ENCODE measurements around the gene MPPED2.

MPPED2 gene

GRCh38 chr11:30573951-30574350 lies 12.2 kb downstream of the MPPED2 start:
- Histone ChIP-seq H3K27me3 (no peaks in the 10 kb centered on the region), H3K4me3 (no peak overlapping the region), H3K9me3 (no peaks in the 10 kb centered on the region), H3K27ac (no peak overlapping the region), H3K36me3 (no peaks in the 10 kb centered on the region), H3K4me1 (peaks cover 0 to 8% (median 0%) of the 10 kb centered on the region in 4 donors)
- intact Hi-C loops (cut with DNase I; ENCODE audit: low total_unique reads), result no loop called here
- TF ChIP-seq, protein P1, sequence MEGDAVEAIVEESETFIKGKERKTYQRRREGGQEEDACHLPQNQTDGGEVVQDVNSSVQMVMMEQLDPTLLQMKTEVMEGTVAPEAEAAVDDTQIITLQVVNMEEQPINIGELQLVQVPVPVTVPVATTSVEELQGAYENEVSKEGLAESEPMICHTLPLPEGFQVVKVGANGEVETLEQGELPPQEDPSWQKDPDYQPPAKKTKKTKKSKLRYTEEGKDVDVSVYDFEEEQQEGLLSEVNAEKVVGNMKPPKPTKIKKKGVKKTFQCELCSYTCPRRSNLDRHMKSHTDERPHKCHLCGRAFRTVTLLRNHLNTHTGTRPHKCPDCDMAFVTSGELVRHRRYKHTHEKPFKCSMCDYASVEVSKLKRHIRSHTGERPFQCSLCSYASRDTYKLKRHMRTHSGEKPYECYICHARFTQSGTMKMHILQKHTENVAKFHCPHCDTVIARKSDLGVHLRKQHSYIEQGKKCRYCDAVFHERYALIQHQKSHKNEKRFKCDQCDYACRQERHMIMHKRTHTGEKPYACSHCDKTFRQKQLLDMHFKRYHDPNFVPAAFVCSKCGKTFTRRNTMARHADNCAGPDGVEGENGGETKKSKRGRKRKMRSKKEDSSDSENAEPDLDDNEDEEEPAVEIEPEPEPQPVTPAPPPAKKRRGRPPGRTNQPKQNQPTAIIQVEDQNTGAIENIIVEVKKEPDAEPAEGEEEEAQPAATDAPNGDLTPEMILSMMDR (IDR thresholded peaks at IDR 0.05), result no peak
- no peak for DNase-seq

- peaks cover 0 to 14% (median 3%) of the 10 kb centered on the region in 4 donors for H3K4me1 ChIP-seq
- H3K27me3 ChIP-seq, result no peaks in the 10 kb centered on the region
- TF ChIP-seq, protein P1 (IDR thresholded peaks at IDR 0.05), result no peak
- H3K9me3 ChIP-seq, result no peaks in the 10 kb centered on the region
- intact Hi-C loops (cut with DNase I; ENCODE audit: low total_unique reads), result no loop called here
- H3K27ac ChIP-seq, result no peak overlapping the region
- H3K36me3 ChIP-seq, result no peaks in the 10 kb centered on the region
- no peak overlapping the region for H3K4me3 ChIP-seq
- DNase-seq, result no peak
Measured at GRCh38 chr11:30568931-30569330, 17.2 kb downstream of the MPPED2 start.

DNA sequence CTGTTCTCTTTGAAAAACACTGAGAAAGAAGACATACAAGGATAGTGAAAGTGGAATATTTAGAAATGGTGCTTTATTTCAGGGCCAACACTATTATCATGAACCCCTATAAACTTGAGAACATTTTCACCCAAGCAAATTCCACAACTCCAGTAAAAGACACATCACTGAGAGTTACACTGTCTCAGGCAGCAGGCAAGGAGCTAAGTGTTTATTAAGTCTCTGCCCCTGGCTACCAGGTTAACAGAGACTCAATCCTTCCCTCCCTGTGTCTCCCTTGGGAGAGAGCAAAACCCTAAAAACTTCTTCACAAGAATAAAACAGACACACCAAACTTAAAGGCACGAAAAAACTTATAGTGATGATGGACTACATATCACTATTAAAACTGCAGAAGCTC lies 18.5 kb downstream of the MPPED2 start:
- intact Hi-C loops (cut with DNase I; ENCODE audit: low total_unique reads), result no loop called here
- H3K36me3 ChIP-seq, result no peaks in the 10 kb centered on the region
- TF ChIP-seq, protein P1 (IDR thresholded peaks at IDR 0.05), result no peak
- no peak overlapping the region for H3K4me3 ChIP-seq
- no peaks in the 10 kb centered on the region for H3K9me3 ChIP-seq
- peak overlapping the region; percentile 16 to 50 for H3K27ac ChIP-seq
- peaks cover 0 to 14% (median 3%) of the 10 kb centered on the region in 4 donors for H3K4me1 ChIP-seq
- no peak for DNase-seq
- H3K27me3 ChIP-seq, result no peaks in the 10 kb centered on the region

DNA sequence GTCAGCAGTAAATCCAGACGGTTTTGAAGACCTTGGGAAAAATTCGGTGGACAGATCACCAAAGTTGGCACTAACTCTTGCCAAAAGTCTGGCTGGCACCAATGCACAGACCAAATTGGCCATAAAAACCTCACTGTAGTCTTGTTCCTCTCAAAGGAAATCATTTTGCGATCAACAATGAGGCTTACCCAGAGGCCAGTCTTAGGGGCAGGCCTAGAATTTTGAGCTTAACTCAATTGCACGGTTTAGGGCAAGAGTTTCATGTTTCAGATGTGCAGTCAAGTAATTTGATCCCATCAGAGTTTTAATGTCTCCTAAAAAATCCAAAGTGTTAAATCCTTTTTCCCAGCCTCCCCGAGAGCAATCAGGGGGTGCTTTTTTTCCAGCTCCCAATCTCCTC lies 19.0 kb downstream of the MPPED2 start:
- Histone ChIP-seq H3K36me3 (no peaks in the 10 kb centered on the region), H3K4me3 (no peak overlapping the region), H3K9me3 (no peaks in the 10 kb centered on the region), H3K27me3 (no peaks in the 10 kb centered on the region), H3K27ac (peak overlapping the region; percentile 16 to 50), H3K4me1 (peaks cover 0 to 14% (median 3%) of the 10 kb centered on the region in 4 donors)
- DNase-seq, result no peak
- intact Hi-C loops (cut with DNase I; ENCODE audit: low total_unique reads), result no loop called here
- TF ChIP-seq, protein P1 (IDR thresholded peaks at IDR 0.05), result no peak

GRCh38 chr11:30566482-30566881 lies 19.7 kb downstream of the MPPED2 start:
- Histone ChIP-seq H3K36me3 (no peaks in the 10 kb centered on the region), H3K27ac (peak overlapping the region in 1 of 2 donors; percentile 50), H3K4me3 (no peak overlapping the region), H3K27me3 (no peaks in the 10 kb centered on the region), H3K9me3 (no peaks in the 10 kb centered on the region), H3K4me1 (peaks cover 0 to 14% (median 3%) of the 10 kb centered on the region in 4 donors)
- TF ChIP-seq, protein P1 (IDR thresholded peaks at IDR 0.05), result no peak
- DNase-seq, result no peak
- intact Hi-C loops (cut with DNase I; ENCODE audit: low total_unique reads), result no loop called here

DNA sequence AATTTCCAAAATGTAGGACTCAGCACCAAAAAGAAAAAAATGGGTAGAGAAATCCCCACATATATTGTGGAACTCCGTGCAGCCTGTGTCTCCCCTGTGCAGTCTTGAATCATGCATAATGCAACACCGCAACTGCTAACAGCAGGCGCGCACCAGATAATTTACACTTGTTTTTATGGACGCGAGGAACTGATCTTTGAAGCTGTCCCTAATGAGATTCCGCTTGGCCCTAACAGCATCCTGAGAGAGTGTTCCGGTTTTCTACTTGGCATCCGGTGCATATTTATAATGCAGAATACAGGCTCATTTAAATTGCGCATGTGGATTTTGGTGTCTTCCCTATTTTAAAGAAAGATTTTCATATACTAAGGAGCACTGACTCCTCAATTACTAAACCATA lies 21.1 kb downstream of the MPPED2 start:
- intact Hi-C loops (cut with DNase I; ENCODE audit: low total_unique reads), result no loop called here
- H3K4me3 ChIP-seq, result no peak overlapping the region
- no peaks in the 10 kb centered on the region for H3K36me3 ChIP-seq
- DNase-seq, result no peak
- peaks cover 0 to 16% (median 6%) of the 10 kb centered on the region in 4 donors for H3K4me1 ChIP-seq
- no peaks in the 10 kb centered on the region for H3K27me3 ChIP-seq
- H3K27ac ChIP-seq, result no peak overlapping the region
- H3K9me3 ChIP-seq, result no peaks in the 10 kb centered on the region
- TF ChIP-seq, protein P1 (IDR thresholded peaks at IDR 0.05), result no peak

Measured in tibial artery (tissue), 4 donors.